Common myeloid progenitor, CD34-positive (primary cell): Measurements from ENCODE around the gene IFT80.
A peak's percentile ranks its signal among the peaks of the same experiment; 100 is the strongest.

Source experiments
- CTCF ChIA-PET: fragments of 350-600 bp; sonication (Branson Sonifier 250); formaldehyde crosslinking; loops from one replicate; lab custom pipeline; 2021; ENCODE audit warnings: antibody characterized with exemption; lab: Charles Lee
- POLR2A ChIA-PET: fragments of 350-600 bp; sonication (Branson Sonifier 250); formaldehyde crosslinking; loops from one replicate; lab custom pipeline; 2021; ENCODE audit warnings: antibody characterized with exemption; lab: Charles Lee
- DNase-seq, 3 donors: peaks; one replicate each; pipeline versions ENCODE4 v3.0.0 to v3.0.0-alpha.2; 2013
- H3K27ac ChIP-seq, 2 experiments: 1 replicate in 1 of 2; 2 replicates in 1 of 2; pipeline ENCODE4 v1.7.0; 2013; ENCODE audit warnings: inconsistent platforms in 2 of 2, low read length in 2 of 2, mild to moderate bottlenecking in 2 of 2, low read depth in 1 of 2, moderate library complexity in 1 of 2; ENCODE audit not compliant: severe bottlenecking in 2 of 2, insufficient read depth in 1 of 2, poor library complexity in 1 of 2
- H3K27me3 ChIP-seq, 5 experiments: replicated peaks in 2 of 5; 1 replicate in 3 of 5; 2 replicates in 2 of 5; pipeline versions ENCODE4 v1.6.1 to v1.7.0; 2013; ENCODE audit warnings: low read length in 4 of 5, mild to moderate bottlenecking in 2 of 5, moderate library complexity in 2 of 5, inconsistent platforms in 1 of 5; ENCODE audit not compliant: insufficient read depth in 5 of 5, control insufficient read depth in 4 of 5
- H3K36me3 ChIP-seq, 4 experiments: 1 replicate in 2 of 4; 2 replicates in 2 of 4; pipeline versions ENCODE4 v1.6.1 to v1.7.0; 2013; ENCODE audit warnings: low read length in 3 of 4, control low read depth in 1 of 4, mild to moderate bottlenecking in 1 of 4; ENCODE audit not compliant: control insufficient read depth in 4 of 4, insufficient read depth in 4 of 4
- H3K4me1 ChIP-seq, 4 experiments: 1 replicate in 3 of 4; 2 replicates in 1 of 4; pipeline versions ENCODE4 v1.6.1 to v1.7.1; 2013; ENCODE audit warnings: low read length in 3 of 4, mild to moderate bottlenecking in 3 of 4, control low read depth in 1 of 4, inconsistent platforms in 1 of 4, moderate library complexity in 1 of 4; ENCODE audit not compliant: control insufficient read depth in 4 of 4, insufficient read depth in 4 of 4; ENCODE audit errors: control extremely low read depth in 1 of 4
- H3K4me3 ChIP-seq, 7 experiments: 1 replicate in 4 of 7; 2 replicates in 3 of 7; pipeline versions ENCODE4 v1.5.1 to v1.7.0; 2013; ENCODE audit warnings: mild to moderate bottlenecking in 7 of 7, low read length in 6 of 7, moderate library complexity in 6 of 7, inconsistent platforms in 2 of 7, low read depth in 2 of 7, control low read depth in 1 of 7; ENCODE audit not compliant: insufficient read depth in 4 of 7, control insufficient read depth in 1 of 7; ENCODE audit errors: extremely low read depth in 1 of 7
- H3K9me3 ChIP-seq, 5 experiments: 1 replicate in 4 of 5; 2 replicates in 1 of 5; pipeline versions ENCODE4 v1.6.1 to v1.7.1; 2013; ENCODE audit warnings: low read length in 4 of 5, mild to moderate bottlenecking in 2 of 5, inconsistent platforms in 1 of 5, low read depth in 1 of 5, moderate library complexity in 1 of 5; ENCODE audit not compliant: control insufficient read depth in 4 of 5, insufficient read depth in 2 of 5; ENCODE audit errors: control extremely low read depth in 1 of 5
- WGBS: methylation state at CpG from one replicate; pipeline ENCODE4 v1.1.5; 2013; ENCODE audit not compliant: insufficient coverage; 5-methylcytosine and 5-hydroxymethylcytosine counted together

The IFT80 gene

GRCh38 chr3:160437083-160437455, 38.0 kb upstream of the IFT80 start:
- POLR2A ChIA-PET, result no interaction called here

GRCh38 chr3:160435747-160436146, 36.7 kb upstream of the IFT80 start:
- Histone ChIP-seq H3K36me3 (peaks cover 19 to 74% (median 48%) of the 10 kb centered on the region in 4 experiments), H3K4me1 (no peaks in the 10 kb centered on the region), H3K27me3 (no peaks in the 10 kb centered on the region), H3K4me3 (no peak overlapping the region), H3K9me3 (no peaks in the 10 kb centered on the region), H3K27ac (no peak overlapping the region)
- POLR2A ChIA-PET, result no interaction called here
- WGBS, result no CpG with 5 or more reads among the region's 1 CpG
- DNase-seq, result no peak
- CTCF ChIA-PET, result interaction anchor here (0.9 kb wide), 1 partner anchor 14 kb away, joined by 3 read pairs; the partner anchor contains the start of gene TRIM59

More at GRCh38 chr3:160437083-160437455, 38.0 kb upstream of the IFT80 start:
- CTCF ChIA-PET, result no interaction called here
- H3K27me3 ChIP-seq, result no peaks in the 10 kb centered on the region
- 85% methylated on average over 5 of the region's 5 CpGs for WGBS
- H3K4me3 ChIP-seq, result no peak overlapping the region
- no peaks in the 10 kb centered on the region for H3K9me3 ChIP-seq
- peaks cover 17 to 62% (median 38%) of the 10 kb centered on the region in 4 experiments for H3K36me3 ChIP-seq
- H3K27ac ChIP-seq, result no peak overlapping the region
- H3K4me1 ChIP-seq, result no peaks in the 10 kb centered on the region
- no peak for DNase-seq

- no peak overlapping the region for H3K27ac ChIP-seq
These were observed 36.1 kb upstream of the IFT80 start for GRCh38 chr3:160435095-160435494.

GRCh38 chr3:160434071-160434470, 35.0 kb upstream of the IFT80 start:
- CTCF ChIA-PET, result no interaction called here
- Histone ChIP-seq H3K27ac (peak overlapping the region in 1 of 2 experiments; percentile 18), H3K4me3 (no peak overlapping the region), H3K4me1 (no peaks in the 10 kb centered on the region), H3K9me3 (no peaks in the 10 kb centered on the region), H3K27me3 (no peaks in the 10 kb centered on the region), H3K36me3 (peaks cover 20 to 87% (median 50%) of the 10 kb centered on the region in 4 experiments)
- POLR2A ChIA-PET, result no interaction called here
- no peak for DNase-seq
- 71% methylated on average over 1 of the region's 2 CpGs for WGBS

More at GRCh38 chr3:160435095-160435494, 36.1 kb upstream of the IFT80 start:
- Histone ChIP-seq H3K27me3 (no peaks in the 10 kb centered on the region), H3K4me3 (no peak overlapping the region), H3K4me1 (no peaks in the 10 kb centered on the region), H3K9me3 (no peaks in the 10 kb centered on the region), H3K36me3 (peaks cover 20 to 80% (median 47%) of the 10 kb centered on the region in 4 experiments)
- DNase-seq, result no peak
- CTCF ChIA-PET, result interaction anchor here (0.7 kb wide), 2 partner anchors 9 to 25 kb away, joined by 3 to 4 read pairs; no protein-coding TSS in a partner anchor
- WGBS, result 83% methylated on average over 2 of the region's 2 CpGs
- POLR2A ChIA-PET, result no interaction called here

GRCh38 chr3:160427832-160428424, 28.9 kb upstream of the IFT80 start:
- no peaks in the 10 kb centered on the region for H3K4me1 ChIP-seq
- H3K27ac ChIP-seq, result no peak overlapping the region
- ChIA-PET CTCF (interaction anchor here (1.4 kb wide), 1 partner anchor 11 kb away, joined by 3 read pairs; no protein-coding TSS in a partner anchor), POLR2A (no interaction called here)
- no peaks in the 10 kb centered on the region for H3K27me3 ChIP-seq
- H3K36me3 ChIP-seq, result peaks cover 35 to 94% (median 64%) of the 10 kb centered on the region in 4 experiments
- no peak overlapping the region for H3K4me3 ChIP-seq
- DNase-seq, result no peak
- no peaks in the 10 kb centered on the region for H3K9me3 ChIP-seq
- WGBS, result 97% methylated on average over 8 of the region's 11 CpGs

- ChIA-PET POLR2A (no interaction called here), CTCF (interaction anchor here (1.0 to 1.3 kb wide), 4 partner anchors 9 to 414 kb away, joined by 3 read pairs; no protein-coding TSS in a partner anchor)
- peaks cover 10 to 86% (median 49%) of the 10 kb centered on the region in 4 experiments for H3K36me3 ChIP-seq
These were observed 18.3 kb upstream of the IFT80 start for GRCh38 chr3:160417311-160417710.

GRCh38 chr3:160413613-160414248, 14.7 kb upstream of the IFT80 start:
- peaks cover 8 to 23% (median 13%) of the 10 kb centered on the region in 4 experiments for H3K4me1 ChIP-seq
- CTCF ChIA-PET, result interaction anchor here (0.6 to 3.3 kb wide), 19 partner anchors 11 to 1371 kb away, joined by 3 to 22 read pairs (median 3); partner anchors contain the start of gene SMC4
- no CpG with 5 or more reads among the region's 3 CpGs for WGBS

More at GRCh38 chr3:160417311-160417710, 18.3 kb upstream of the IFT80 start:
- Histone ChIP-seq H3K9me3 (no peaks in the 10 kb centered on the region), H3K27ac (no peak overlapping the region), H3K4me3 (no peak overlapping the region), H3K27me3 (no peaks in the 10 kb centered on the region), H3K4me1 (peaks cover 8 to 19% (median 13%) of the 10 kb centered on the region in 4 experiments)
- no CpG with 5 or more reads among the region's 3 CpGs for WGBS
- no peak for DNase-seq

More at GRCh38 chr3:160413613-160414248, 14.7 kb upstream of the IFT80 start:
- H3K27ac ChIP-seq, result no peak overlapping the region
- POLR2A ChIA-PET, result no interaction called here
- peaks cover 7 to 73% (median 39%) of the 10 kb centered on the region in 4 experiments for H3K36me3 ChIP-seq
- H3K27me3 ChIP-seq, result no peaks in the 10 kb centered on the region
- peak; percentile 89 to 94 (median 90) for DNase-seq
- H3K9me3 ChIP-seq, result no peaks in the 10 kb centered on the region
- H3K4me3 ChIP-seq, result no peak overlapping the region
